OCI-LY3 (cell line): ENCODE measurements around the gene KCNK18.

Experiments used
- EZH2phosphoT487 ChIP-seq: fragments of 200-600 bp; shearing (Covaris generic); IDR thresholded peaks from 2 replicates; pipeline ENCODE4 v1.6.1; 2018; ENCODE audit warnings: antibody characterized with exemption, mixed run types, low read depth
- TF ChIP-seq, protein P1 (sequence below): fragments of 200-600, 300-600 bp; sonication (generic); IDR thresholded peaks from 2 replicates; pipeline ENCODE4 v1.5.1; 2014; ENCODE audit warnings: antibody characterized with exemption, low read length, low read depth

DNA sequence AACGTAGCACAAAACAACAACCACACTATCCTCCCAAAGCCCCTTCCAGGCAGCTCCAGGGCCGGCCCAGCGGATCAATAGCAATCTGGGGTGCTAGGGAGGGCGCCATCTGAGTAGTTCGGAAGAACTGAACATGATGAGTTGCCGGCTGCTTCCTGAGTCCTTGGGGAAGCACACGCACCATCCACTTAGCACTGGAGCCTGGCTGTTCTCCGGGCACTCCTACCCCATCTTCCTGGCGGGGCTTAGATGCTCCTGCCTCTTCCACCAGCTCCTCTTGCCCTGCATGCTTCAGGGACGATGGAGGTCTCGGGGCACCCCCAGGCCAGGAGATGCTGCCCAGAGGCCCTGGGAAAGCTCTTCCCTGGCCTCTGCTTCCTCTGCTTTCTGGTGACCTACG lies at the start of gene KCNK18:
- TF ChIP-seq, protein P1, sequence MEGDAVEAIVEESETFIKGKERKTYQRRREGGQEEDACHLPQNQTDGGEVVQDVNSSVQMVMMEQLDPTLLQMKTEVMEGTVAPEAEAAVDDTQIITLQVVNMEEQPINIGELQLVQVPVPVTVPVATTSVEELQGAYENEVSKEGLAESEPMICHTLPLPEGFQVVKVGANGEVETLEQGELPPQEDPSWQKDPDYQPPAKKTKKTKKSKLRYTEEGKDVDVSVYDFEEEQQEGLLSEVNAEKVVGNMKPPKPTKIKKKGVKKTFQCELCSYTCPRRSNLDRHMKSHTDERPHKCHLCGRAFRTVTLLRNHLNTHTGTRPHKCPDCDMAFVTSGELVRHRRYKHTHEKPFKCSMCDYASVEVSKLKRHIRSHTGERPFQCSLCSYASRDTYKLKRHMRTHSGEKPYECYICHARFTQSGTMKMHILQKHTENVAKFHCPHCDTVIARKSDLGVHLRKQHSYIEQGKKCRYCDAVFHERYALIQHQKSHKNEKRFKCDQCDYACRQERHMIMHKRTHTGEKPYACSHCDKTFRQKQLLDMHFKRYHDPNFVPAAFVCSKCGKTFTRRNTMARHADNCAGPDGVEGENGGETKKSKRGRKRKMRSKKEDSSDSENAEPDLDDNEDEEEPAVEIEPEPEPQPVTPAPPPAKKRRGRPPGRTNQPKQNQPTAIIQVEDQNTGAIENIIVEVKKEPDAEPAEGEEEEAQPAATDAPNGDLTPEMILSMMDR: no peak
- TF ChIP-seq EZH2phosphoT487: no peak
